OCI-LY1 (cell line): ENCODE measurements around the gene ZNF562.

Source experiments
- H2AFZ ChIP-seq: fragments of 200-600 bp; sonication (generic), shearing (Covaris generic); 2 replicates; pipeline ENCODE4 v1.6.0; 2014; ENCODE audit warnings: antibody characterized with exemption, mild to moderate bottlenecking, low read length
- H3F3A ChIP-seq: fragments of 200-600 bp; sonication (generic), shearing (Covaris generic); 2 replicates; pipeline ENCODE4 v1.6.0; 2014; ENCODE audit warnings: mild to moderate bottlenecking, antibody characterized with exemption, low read length, moderate library complexity; ENCODE audit not compliant: insufficient read depth
- H3K27ac ChIP-seq: fragments of 200-600 bp; sonication (generic); 2 replicates; pipeline ENCODE4 v1.5.1; 2014; ENCODE audit warnings: low read length, mixed run types, mild to moderate bottlenecking, low read depth; ENCODE audit not compliant: poor library complexity, severe bottlenecking
- H3K27me3 ChIP-seq: fragments of 200-600 bp; sonication (generic); 2 replicates; pipeline ENCODE4 v1.6.0; 2014; ENCODE audit warnings: antibody characterized with exemption, mild to moderate bottlenecking, low read length, moderate library complexity; ENCODE audit not compliant: insufficient read depth
- H3K36me3 ChIP-seq: fragments of 200-600 bp; sonication (generic); 2 replicates; pipeline ENCODE4 v1.6.1; 2014; ENCODE audit warnings: mild to moderate bottlenecking, antibody characterized with exemption, low read length, moderate library complexity, mixed read lengths; ENCODE audit not compliant: insufficient read depth
- H3K4me1 ChIP-seq: fragments of 200-600 bp; sonication (generic); 2 replicates; pipeline ENCODE4 v1.5.1; 2014; ENCODE audit warnings: mild to moderate bottlenecking, low read length, moderate library complexity; ENCODE audit not compliant: insufficient read depth, severe bottlenecking
- H3K4me2 ChIP-seq: fragments of 200-600 bp; sonication (generic), shearing (Covaris generic); 2 replicates; pipeline ENCODE4 v1.6.1; 2014; ENCODE audit warnings: low read length
- H3K4me3 ChIP-seq: fragments of 200-600 bp; sonication (generic); 2 replicates; pipeline ENCODE4 v1.5.1; 2014; ENCODE audit warnings: low read length, low read depth, mild to moderate bottlenecking, mixed read lengths; ENCODE audit not compliant: poor library complexity, severe bottlenecking
- H3K79me2 ChIP-seq: fragments of 200-600 bp; shearing (Covaris generic); 2 replicates; pipeline ENCODE4 v1.6.1; 2016; ENCODE audit warnings: mixed run types, low read length, mixed read lengths; ENCODE audit not compliant: insufficient read depth
- H3K9ac ChIP-seq: fragments of 200-600 bp; sonication (generic), shearing (Covaris generic); 2 replicates; pipeline ENCODE4 v1.6.1; 2014; ENCODE audit warnings: mild to moderate bottlenecking, low read length, mixed read lengths
- H3K9me2 ChIP-seq: fragments of 200-600 bp; sonication (generic), shearing (Covaris generic); 2 replicates; pipeline ENCODE4 v1.6.1; 2014; ENCODE audit warnings: low read depth, mild to moderate bottlenecking, low read length, mixed read lengths
- H3K9me3 ChIP-seq: fragments of 200-600 bp; shearing (Covaris generic); 2 replicates; pipeline ENCODE4 v1.6.1; 2014; ENCODE audit warnings: low read length, mixed read lengths
- H4K20me1 ChIP-seq: fragments of 200-600 bp; sonication (generic), shearing (Covaris generic); 2 replicates; pipeline ENCODE4 v1.6.0; 2016; ENCODE audit warnings: mild to moderate bottlenecking, low read length; ENCODE audit not compliant: insufficient read depth
- EZH2 ChIP-seq: fragments of 200-600 bp; sonication (generic), shearing (Covaris generic); IDR thresholded peaks from 2 replicates; pipeline ENCODE4 v1.8.0; 2017; ENCODE audit warnings: borderline replicate concordance, mixed run types, mild to moderate bottlenecking, antibody characterized with exemption, low read length, moderate library complexity, mixed read lengths
- TF ChIP-seq, protein P1 (sequence below): fragments of 200-600 bp; sonication (generic), shearing (Covaris generic); IDR thresholded peaks from 2 replicates; pipeline ENCODE4 v1.5.1; 2017; ENCODE audit warnings: mild to moderate bottlenecking, antibody characterized with exemption, low read length, moderate library complexity, mixed read lengths

Gene ZNF562

DNA sequence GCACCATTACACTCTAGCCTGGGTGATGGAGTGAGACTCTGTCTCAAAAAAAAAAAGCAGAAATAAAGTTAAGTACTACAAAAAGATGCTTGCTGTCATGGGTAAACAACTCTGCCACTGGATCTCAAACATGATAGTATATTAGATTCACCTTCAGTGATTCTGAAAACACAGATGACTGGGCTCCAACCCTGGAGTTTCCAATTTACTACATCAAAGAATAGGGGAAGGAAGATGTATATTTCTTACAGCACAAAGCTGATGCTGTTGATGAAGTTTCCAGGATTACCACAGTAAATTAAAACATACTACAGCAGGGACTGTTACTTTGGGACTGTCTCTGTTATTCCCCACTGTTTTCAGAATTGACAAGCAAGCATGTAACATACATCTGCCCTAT lies 59.1 kb downstream of the ZNF562 start:
- Histone ChIP-seq H3K79me2 (peaks cover 9% of the 10 kb centered on the region; the same call in 1 of the 2 replicates), H3K27me3 (no peaks in the 10 kb centered on the region), H3K27ac (no peak overlapping the region), H3K36me3 (peaks cover 87% of the 10 kb centered on the region), H2AFZ (no peak overlapping the region), H3K4me2 (no peak overlapping the region), H3K9me3 (peaks cover 6% of the 10 kb centered on the region), H3K4me1 (peaks cover 8% of the 10 kb centered on the region), H4K20me1 (no peaks in the 10 kb centered on the region), H3K9me2 (no peaks in the 10 kb centered on the region), H3F3A (no peaks in the 10 kb centered on the region), H3K9ac (no peak overlapping the region), H3K4me3 (no peak overlapping the region)
- TF ChIP-seq, protein P1, sequence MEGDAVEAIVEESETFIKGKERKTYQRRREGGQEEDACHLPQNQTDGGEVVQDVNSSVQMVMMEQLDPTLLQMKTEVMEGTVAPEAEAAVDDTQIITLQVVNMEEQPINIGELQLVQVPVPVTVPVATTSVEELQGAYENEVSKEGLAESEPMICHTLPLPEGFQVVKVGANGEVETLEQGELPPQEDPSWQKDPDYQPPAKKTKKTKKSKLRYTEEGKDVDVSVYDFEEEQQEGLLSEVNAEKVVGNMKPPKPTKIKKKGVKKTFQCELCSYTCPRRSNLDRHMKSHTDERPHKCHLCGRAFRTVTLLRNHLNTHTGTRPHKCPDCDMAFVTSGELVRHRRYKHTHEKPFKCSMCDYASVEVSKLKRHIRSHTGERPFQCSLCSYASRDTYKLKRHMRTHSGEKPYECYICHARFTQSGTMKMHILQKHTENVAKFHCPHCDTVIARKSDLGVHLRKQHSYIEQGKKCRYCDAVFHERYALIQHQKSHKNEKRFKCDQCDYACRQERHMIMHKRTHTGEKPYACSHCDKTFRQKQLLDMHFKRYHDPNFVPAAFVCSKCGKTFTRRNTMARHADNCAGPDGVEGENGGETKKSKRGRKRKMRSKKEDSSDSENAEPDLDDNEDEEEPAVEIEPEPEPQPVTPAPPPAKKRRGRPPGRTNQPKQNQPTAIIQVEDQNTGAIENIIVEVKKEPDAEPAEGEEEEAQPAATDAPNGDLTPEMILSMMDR: no peak

DNA sequence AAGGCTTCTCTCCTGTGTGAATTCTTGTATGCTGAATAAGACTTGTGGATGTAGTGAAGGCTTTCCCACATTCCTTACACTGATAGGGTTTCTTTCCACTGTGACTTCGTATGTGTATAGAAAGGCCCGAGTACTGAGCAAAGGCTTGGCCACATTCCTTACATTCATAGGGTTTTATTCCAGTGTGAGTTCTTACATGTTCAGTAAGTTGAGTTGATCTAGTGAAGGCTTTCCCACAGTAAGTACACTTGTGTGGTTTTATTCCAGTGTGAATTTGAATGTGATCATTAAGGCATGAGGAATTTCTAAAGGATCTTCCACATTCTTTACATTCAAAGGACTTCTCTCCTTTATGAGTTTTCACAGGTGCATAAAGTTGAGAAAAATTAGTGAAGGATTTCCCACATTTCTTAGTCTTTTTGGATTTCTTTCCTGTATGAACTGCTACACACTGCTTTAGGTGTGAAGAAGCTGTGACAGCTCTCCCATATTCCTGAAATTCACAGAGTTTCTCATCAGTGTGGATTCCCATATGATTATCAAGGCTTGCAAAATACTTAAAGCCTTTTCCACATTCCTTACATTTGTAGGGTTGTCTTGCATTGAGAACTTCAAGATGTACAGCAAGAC lies 64.3 kb downstream of the ZNF562 start:
- Histone ChIP-seq H3K79me2 (no peaks in the 10 kb centered on the region), H3K9me2 (no peaks in the 10 kb centered on the region), H3K9ac (no peak overlapping the region), H4K20me1 (no peaks in the 10 kb centered on the region), H3K4me3 (no peak overlapping the region), H2AFZ (no peak overlapping the region), H3K4me2 (no peak overlapping the region), H3K27ac (no peak overlapping the region), H3F3A (no peaks in the 10 kb centered on the region), H3K4me1 (no peaks in the 10 kb centered on the region), H3K27me3 (no peaks in the 10 kb centered on the region), H3K9me3 (peaks cover 25% of the 10 kb centered on the region), H3K36me3 (peaks cover 74% of the 10 kb centered on the region)
- TF ChIP-seq, protein P1: no peak
- TF ChIP-seq EZH2: no peak

DNA sequence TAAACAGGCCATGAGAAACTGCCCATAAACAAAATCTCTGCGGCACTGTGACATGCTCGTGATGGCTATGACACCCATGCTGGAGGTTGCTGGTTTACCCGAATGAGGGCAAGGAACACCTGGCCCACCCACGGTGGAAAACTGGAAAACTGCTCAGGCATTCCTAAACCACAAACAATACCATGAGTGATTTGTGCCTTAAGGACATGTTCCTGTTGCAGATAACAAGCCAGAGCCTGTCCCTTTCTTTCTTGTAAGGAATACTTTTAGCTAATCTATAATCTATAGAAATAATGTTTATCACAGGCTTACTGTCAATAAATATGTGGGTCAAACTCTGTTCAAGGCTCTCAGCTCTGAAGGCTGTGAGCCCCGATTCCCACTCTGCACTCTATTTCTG lies 66.0 kb downstream of the ZNF562 start:
- no peaks in the 10 kb centered on the region for H3K79me2 ChIP-seq
- no peak overlapping the region for H3K9ac ChIP-seq
- H3K4me2 ChIP-seq: no peak overlapping the region

More for the DNA sequence above, 66.0 kb downstream of the ZNF562 start:
- H4K20me1 ChIP-seq: no peaks in the 10 kb centered on the region
- H2AFZ ChIP-seq: no peak overlapping the region
- H3K36me3 ChIP-seq: peaks cover 57% of the 10 kb centered on the region
- no peak overlapping the region for H3K27ac ChIP-seq
- no peaks in the 10 kb centered on the region for H3F3A ChIP-seq
- H3K27me3 ChIP-seq: no peaks in the 10 kb centered on the region
- no peak overlapping the region for H3K4me3 ChIP-seq
- no peaks in the 10 kb centered on the region for H3K9me2 ChIP-seq
- no peak for TF ChIP-seq EZH2
- TF ChIP-seq, protein P1: no peak
- H3K9me3 ChIP-seq: peaks cover 25% of the 10 kb centered on the region
- H3K4me1 ChIP-seq: no peaks in the 10 kb centered on the region
